SK-N-SH (cell line): ENCODE data around the gene MT1H.

Source experiments
- EP300 ChIP-seq, 2 experiments: IDR thresholded peaks; 2 replicates each; pipeline versions ENCODE4 v1.4.0 to v1.6.1; 2012; ENCODE audit warnings: borderline replicate concordance in 1 of 2, low read depth in 1 of 2, low read length in 1 of 2
- FOSL2 ChIP-seq: IDR thresholded peaks from 2 replicates; pipeline ENCODE4 v1.4.0; 2012; ENCODE audit warnings: low read depth, mild to moderate bottlenecking, moderate library complexity, borderline replicate concordance
- GATA2 ChIP-seq: sonication (generic); formaldehyde crosslinking; IDR thresholded peaks from 2 replicates; pipeline ENCODE4 v1.5.0; 2020; ENCODE audit warnings: mild to moderate bottlenecking, missing genetic modification reagents
- JUND ChIP-seq: IDR thresholded peaks from 2 replicates; pipeline ENCODE4 v1.4.0; 2012
- POLR2AphosphoS5 ChIP-seq: IDR thresholded peaks from 2 replicates; pipeline ENCODE4 v1.6.1; 2012; ENCODE audit warnings: low read depth, low read length
- REST ChIP-seq: IDR thresholded peaks from 2 replicates; pipeline ENCODE4 v1.6.1; 2012; ENCODE audit warnings: mild to moderate bottlenecking, low read depth, low read length, moderate library complexity
- RFX5 ChIP-seq: IDR thresholded peaks from 2 replicates; pipeline ENCODE4 v1.6.1; 2012; ENCODE audit warnings: mild to moderate bottlenecking, improper control_type of control experiment, low read length
- TAF1 ChIP-seq: IDR thresholded peaks from 2 replicates; pipeline ENCODE4 v1.6.1; 2012; ENCODE audit warnings: low read depth, mild to moderate bottlenecking, low read length, moderate library complexity, borderline replicate concordance
- TCF12 ChIP-seq: IDR thresholded peaks from 2 replicates; pipeline ENCODE4 v1.4.0; 2012
- TEAD4 ChIP-seq: IDR thresholded peaks from 2 replicates; pipeline ENCODE4 v1.4.0; 2012; ENCODE audit warnings: mild to moderate bottlenecking, borderline replicate concordance; ENCODE audit not compliant: insufficient read depth
- USF1 ChIP-seq: IDR thresholded peaks from 2 replicates; pipeline ENCODE4 v1.4.0; 2012; ENCODE audit warnings: low read depth, borderline replicate concordance
- YY1 ChIP-seq: IDR thresholded peaks from 2 replicates; pipeline ENCODE4 v1.4.0; 2012; ENCODE audit warnings: low read depth, mild to moderate bottlenecking
- TF ChIP-seq, protein P1 (sequence below): fragments of 200-600 bp; sonication (generic); IDR thresholded peaks from 2 replicates; pipeline ENCODE4 v1.6.1; 2017; ENCODE audit warnings: antibody characterized with exemption, mild to moderate bottlenecking, moderate library complexity
- TF ChIP-seq, protein P2 (sequence below): fragments of 150-350 bp; IDR thresholded peaks from 2 replicates; pipeline ENCODE4 v1.6.1; 2017; ENCODE audit warnings: antibody characterized with exemption, low read length, low read depth, borderline replicate concordance

- TF ChIP-seq, protein P1, sequence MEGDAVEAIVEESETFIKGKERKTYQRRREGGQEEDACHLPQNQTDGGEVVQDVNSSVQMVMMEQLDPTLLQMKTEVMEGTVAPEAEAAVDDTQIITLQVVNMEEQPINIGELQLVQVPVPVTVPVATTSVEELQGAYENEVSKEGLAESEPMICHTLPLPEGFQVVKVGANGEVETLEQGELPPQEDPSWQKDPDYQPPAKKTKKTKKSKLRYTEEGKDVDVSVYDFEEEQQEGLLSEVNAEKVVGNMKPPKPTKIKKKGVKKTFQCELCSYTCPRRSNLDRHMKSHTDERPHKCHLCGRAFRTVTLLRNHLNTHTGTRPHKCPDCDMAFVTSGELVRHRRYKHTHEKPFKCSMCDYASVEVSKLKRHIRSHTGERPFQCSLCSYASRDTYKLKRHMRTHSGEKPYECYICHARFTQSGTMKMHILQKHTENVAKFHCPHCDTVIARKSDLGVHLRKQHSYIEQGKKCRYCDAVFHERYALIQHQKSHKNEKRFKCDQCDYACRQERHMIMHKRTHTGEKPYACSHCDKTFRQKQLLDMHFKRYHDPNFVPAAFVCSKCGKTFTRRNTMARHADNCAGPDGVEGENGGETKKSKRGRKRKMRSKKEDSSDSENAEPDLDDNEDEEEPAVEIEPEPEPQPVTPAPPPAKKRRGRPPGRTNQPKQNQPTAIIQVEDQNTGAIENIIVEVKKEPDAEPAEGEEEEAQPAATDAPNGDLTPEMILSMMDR = no peak
- TF ChIP-seq POLR2AphosphoS5 (no peak), FOSL2 (no peak), JUND (no peak), RFX5 (no peak), TAF1 (no peak), EP300 (IDR thresholded peaks at IDR 0.05; ENCODE audit: borderline replicate concordance in 1 of 2, low read depth in 1 of 2, low read length in 1 of 2) (no peak), TCF12 (no peak), TEAD4 (no peak), YY1 (no peak), USF1 (no peak), REST (no peak), GATA2 (CRISPR knock-in tag) (no peak)
- TF ChIP-seq, protein P2, sequence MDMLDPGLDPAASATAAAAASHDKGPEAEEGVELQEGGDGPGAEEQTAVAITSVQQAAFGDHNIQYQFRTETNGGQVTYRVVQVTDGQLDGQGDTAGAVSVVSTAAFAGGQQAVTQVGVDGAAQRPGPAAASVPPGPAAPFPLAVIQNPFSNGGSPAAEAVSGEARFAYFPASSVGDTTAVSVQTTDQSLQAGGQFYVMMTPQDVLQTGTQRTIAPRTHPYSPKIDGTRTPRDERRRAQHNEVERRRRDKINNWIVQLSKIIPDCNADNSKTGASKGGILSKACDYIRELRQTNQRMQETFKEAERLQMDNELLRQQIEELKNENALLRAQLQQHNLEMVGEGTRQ = no peak
Measured at GRCh38 chr16:56700631-56701030, 31.0 kb downstream of the MT1H start.
